ENCODE results near the gene TTBK1. TPM values are rescaled to one million over a fixed set of nuclear protein-coding genes. Genes with fewer than 3 reads are reported as not detected.

The TTBK1 gene
- polyA plus RNA-seq, 1 of the 3 experiments (the other 2 are of a cell fraction) = 0.94 TPM

DNA sequence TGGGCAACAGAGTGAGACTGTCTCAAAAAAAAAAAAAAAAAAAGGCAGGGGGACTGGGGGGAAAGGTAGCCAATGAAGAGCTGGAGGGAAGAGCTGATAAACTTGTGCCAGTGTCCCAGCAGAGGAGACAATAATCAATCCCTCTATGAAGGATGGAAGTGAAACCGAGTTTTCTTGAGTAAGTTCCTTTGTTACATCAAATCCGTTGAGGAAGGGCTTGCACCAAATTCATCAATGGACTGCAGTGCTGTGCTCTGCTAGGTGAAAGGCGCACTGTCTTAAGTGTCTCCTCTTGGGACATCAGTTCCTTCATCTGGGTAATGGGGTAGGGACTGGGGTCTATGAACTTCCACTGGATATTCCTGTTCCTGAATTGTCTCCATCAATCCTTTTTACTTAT lies 68.4 kb downstream of the TTBK1 start:
- H3K79me2 ChIP-seq (ENCODE audit: insufficient read depth) = no peaks in the 10 kb centered on the region
- no peaks in the 10 kb centered on the region for H3K36me3 ChIP-seq (replicated peaks in 1 of 2; ENCODE audit: control insufficient read depth in 1 of 2, insufficient read depth in 2 of 2, low read length in 1 of 2)
- H3K4me1 ChIP-seq (ENCODE audit: control insufficient read depth in 1 of 2, insufficient read depth in 2 of 2, low read depth in 1 of 2, low read length in 1 of 2) = no peaks in the 10 kb centered on the region; a peak in 1 of 4 replicates
- no peak overlapping the region for H3K4me3 ChIP-seq (ENCODE audit: low read depth in 2 of 2, low read length in 1 of 2)
- H3K9ac ChIP-seq = no peak overlapping the region
- 76% methylated on average over 3 of the region's 3 CpGs for WGBS (ENCODE audit: low lambda C conversion rate)
- POLR2A ChIA-PET = no interaction called here
- no peak overlapping the region for H3K4me2 ChIP-seq
- H4K20me1 ChIP-seq (ENCODE audit: insufficient read depth) = no peaks in the 10 kb centered on the region
- no peaks in the 10 kb centered on the region for H3F3A ChIP-seq (replicated peaks; ENCODE audit: insufficient read depth)
- DNase-seq = no peak
- no peaks in the 10 kb centered on the region for H3K9me2 ChIP-seq
- no peak for TF ChIP-seq TEAD4 (IDR thresholded peaks at IDR 0.05; ENCODE audit: borderline replicate concordance, insufficient read depth)
- TF ChIP-seq, protein P1, sequence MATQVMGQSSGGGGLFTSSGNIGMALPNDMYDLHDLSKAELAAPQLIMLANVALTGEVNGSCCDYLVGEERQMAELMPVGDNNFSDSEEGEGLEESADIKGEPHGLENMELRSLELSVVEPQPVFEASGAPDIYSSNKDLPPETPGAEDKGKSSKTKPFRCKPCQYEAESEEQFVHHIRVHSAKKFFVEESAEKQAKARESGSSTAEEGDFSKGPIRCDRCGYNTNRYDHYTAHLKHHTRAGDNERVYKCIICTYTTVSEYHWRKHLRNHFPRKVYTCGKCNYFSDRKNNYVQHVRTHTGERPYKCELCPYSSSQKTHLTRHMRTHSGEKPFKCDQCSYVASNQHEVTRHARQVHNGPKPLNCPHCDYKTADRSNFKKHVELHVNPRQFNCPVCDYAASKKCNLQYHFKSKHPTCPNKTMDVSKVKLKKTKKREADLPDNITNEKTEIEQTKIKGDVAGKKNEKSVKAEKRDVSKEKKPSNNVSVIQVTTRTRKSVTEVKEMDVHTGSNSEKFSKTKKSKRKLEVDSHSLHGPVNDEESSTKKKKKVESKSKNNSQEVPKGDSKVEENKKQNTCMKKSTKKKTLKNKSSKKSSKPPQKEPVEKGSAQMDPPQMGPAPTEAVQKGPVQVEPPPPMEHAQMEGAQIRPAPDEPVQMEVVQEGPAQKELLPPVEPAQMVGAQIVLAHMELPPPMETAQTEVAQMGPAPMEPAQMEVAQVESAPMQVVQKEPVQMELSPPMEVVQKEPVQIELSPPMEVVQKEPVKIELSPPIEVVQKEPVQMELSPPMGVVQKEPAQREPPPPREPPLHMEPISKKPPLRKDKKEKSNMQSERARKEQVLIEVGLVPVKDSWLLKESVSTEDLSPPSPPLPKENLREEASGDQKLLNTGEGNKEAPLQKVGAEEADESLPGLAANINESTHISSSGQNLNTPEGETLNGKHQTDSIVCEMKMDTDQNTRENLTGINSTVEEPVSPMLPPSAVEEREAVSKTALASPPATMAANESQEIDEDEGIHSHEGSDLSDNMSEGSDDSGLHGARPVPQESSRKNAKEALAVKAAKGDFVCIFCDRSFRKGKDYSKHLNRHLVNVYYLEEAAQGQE (IDR thresholded peaks at IDR 0.05; ENCODE audit: low read depth, low read length) = no peak
- TF ChIP-seq, protein P2, sequence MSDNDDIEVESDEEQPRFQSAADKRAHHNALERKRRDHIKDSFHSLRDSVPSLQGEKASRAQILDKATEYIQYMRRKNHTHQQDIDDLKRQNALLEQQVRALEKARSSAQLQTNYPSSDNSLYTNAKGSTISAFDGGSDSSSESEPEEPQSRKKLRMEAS (IDR thresholded peaks at IDR 0.05; ENCODE audit: low read depth) = no peak
- TF ChIP-seq, protein P3, sequence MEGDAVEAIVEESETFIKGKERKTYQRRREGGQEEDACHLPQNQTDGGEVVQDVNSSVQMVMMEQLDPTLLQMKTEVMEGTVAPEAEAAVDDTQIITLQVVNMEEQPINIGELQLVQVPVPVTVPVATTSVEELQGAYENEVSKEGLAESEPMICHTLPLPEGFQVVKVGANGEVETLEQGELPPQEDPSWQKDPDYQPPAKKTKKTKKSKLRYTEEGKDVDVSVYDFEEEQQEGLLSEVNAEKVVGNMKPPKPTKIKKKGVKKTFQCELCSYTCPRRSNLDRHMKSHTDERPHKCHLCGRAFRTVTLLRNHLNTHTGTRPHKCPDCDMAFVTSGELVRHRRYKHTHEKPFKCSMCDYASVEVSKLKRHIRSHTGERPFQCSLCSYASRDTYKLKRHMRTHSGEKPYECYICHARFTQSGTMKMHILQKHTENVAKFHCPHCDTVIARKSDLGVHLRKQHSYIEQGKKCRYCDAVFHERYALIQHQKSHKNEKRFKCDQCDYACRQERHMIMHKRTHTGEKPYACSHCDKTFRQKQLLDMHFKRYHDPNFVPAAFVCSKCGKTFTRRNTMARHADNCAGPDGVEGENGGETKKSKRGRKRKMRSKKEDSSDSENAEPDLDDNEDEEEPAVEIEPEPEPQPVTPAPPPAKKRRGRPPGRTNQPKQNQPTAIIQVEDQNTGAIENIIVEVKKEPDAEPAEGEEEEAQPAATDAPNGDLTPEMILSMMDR (IDR thresholded peaks at IDR 0.05) = no peak
- CTCF ChIA-PET = no interaction called here
- no peak overlapping the region for H3K27ac ChIP-seq (ENCODE audit: low read depth in 2 of 2, low read length in 1 of 2)
- H3K27me3 ChIP-seq (ENCODE audit: insufficient read depth) = no peaks in the 10 kb centered on the region
- H2AFZ ChIP-seq (ENCODE audit: low read depth) = no peak overlapping the region
- H3K9me3 ChIP-seq = no peaks in the 10 kb centered on the region

DNA sequence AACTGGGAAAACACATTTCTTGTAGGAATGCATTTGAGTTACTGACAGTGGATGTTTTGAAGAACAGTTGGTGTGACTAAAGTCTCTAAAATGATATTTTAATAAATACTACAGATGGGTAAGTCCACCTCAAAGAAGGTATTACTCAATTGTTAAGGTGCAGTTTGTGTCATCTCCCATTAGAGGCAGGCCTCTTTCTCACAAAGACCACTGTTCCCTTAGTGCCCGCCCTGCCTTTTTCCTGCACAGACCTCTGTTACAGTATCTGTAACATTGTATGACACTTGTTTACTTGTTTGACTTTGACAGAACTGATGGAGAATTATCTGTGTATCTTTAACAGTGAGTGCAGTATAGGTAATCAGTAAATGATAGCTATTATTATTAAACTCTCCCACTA lies 70.5 kb downstream of the TTBK1 start:
- Histone ChIP-seq H3K36me3 (replicated peaks in 1 of 2; ENCODE audit: control insufficient read depth in 1 of 2, insufficient read depth in 2 of 2, low read length in 1 of 2) (no peaks in the 10 kb centered on the region), H2AFZ (ENCODE audit: low read depth) (no peak overlapping the region), H3K4me3 (ENCODE audit: low read depth in 2 of 2, low read length in 1 of 2) (no peak overlapping the region), H3K79me2 (ENCODE audit: insufficient read depth) (no peaks in the 10 kb centered on the region), H3K9ac (no peak overlapping the region), H3F3A (replicated peaks; ENCODE audit: insufficient read depth) (no peaks in the 10 kb centered on the region), H3K4me1 (ENCODE audit: control insufficient read depth in 1 of 2, insufficient read depth in 2 of 2, low read depth in 1 of 2, low read length in 1 of 2) (no peaks in the 10 kb centered on the region), H4K20me1 (ENCODE audit: insufficient read depth) (no peaks in the 10 kb centered on the region), H3K27ac (ENCODE audit: low read depth in 2 of 2, low read length in 1 of 2) (no peak overlapping the region), H3K9me3 (no peaks in the 10 kb centered on the region), H3K4me2 (no peak overlapping the region), H3K27me3 (ENCODE audit: insufficient read depth) (no peaks in the 10 kb centered on the region), H3K9me2 (no peaks in the 10 kb centered on the region)
- ChIA-PET CTCF (interaction anchor here (0.7 to 2.8 kb wide), 4 partner anchors 9 to 25 kb away, joined by 3 to 7 read pairs (median 3); partner anchors contain the start of gene SLC22A7), POLR2A (no interaction called here)
- WGBS (ENCODE audit: low lambda C conversion rate) = 87% methylated on average over 1 of the region's 1 CpG
- no peak for DNase-seq
- TF ChIP-seq TCF12 (IDR thresholded peaks at IDR 0.05) (no peak), JUND (IDR thresholded peaks at IDR 0.05) (no peak)
- TF ChIP-seq, protein P4, sequence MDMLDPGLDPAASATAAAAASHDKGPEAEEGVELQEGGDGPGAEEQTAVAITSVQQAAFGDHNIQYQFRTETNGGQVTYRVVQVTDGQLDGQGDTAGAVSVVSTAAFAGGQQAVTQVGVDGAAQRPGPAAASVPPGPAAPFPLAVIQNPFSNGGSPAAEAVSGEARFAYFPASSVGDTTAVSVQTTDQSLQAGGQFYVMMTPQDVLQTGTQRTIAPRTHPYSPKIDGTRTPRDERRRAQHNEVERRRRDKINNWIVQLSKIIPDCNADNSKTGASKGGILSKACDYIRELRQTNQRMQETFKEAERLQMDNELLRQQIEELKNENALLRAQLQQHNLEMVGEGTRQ (IDR thresholded peaks at IDR 0.05; ENCODE audit: borderline replicate concordance, low read depth, low read length) = no peak
- TF ChIP-seq, protein P2 (IDR thresholded peaks at IDR 0.05; ENCODE audit: low read depth) = no peak
